CD4-positive, alpha-beta memory T cell (primary cell): ENCODE measurements around the gene ANKRD30A. TPM values are rescaled to one million over a fixed set of nuclear protein-coding genes. Genes with fewer than 3 reads are reported as not detected.
"Not testable (repeated sequence)": the region's sequence is repeated elsewhere in the genome, so short reads cannot be mapped to it uniquely, and the experiment has no call there.

Experiments
- CTCF ChIA-PET: fragments of 350-600 bp; sonication (Branson Sonifier 250); formaldehyde crosslinking; loops from one replicate; lab custom pipeline; 2021; ENCODE audit warnings: inconsistent platforms; ENCODE audit not compliant: partially characterized antibody; lab: Charles Lee
- POLR2A ChIA-PET: fragments of 350-600 bp; sonication (Branson Sonifier 250); formaldehyde crosslinking; loops from one replicate; lab custom pipeline; 2021; ENCODE audit not compliant: partially characterized antibody; lab: Charles Lee
- DNase-seq, 5 donors: peaks; one replicate each; pipeline versions ENCODE4 v3.0.0 to v3.0.0-alpha.2; 2020 to 2022; ENCODE audit warnings: mixed read lengths in 1 of 5
- H3K27ac ChIP-seq: one replicate; pipeline ENCODE4 v1.7.0; 2013; ENCODE audit warnings: low read depth, low read length
- H3K27me3 ChIP-seq: 2 replicates; pipeline ENCODE4 v1.7.0; 2013; ENCODE audit warnings: mild to moderate bottlenecking, low read length, moderate library complexity; ENCODE audit not compliant: insufficient read depth
- H3K36me3 ChIP-seq: 2 replicates; pipeline ENCODE4 v1.7.0; 2013; ENCODE audit warnings: mild to moderate bottlenecking, low read length, moderate library complexity; ENCODE audit not compliant: insufficient read depth
- H3K4me1 ChIP-seq: 2 replicates; pipeline ENCODE4 v1.7.0; 2013; ENCODE audit warnings: mild to moderate bottlenecking, low read length, moderate library complexity; ENCODE audit not compliant: insufficient read depth
- H3K4me3 ChIP-seq, 2 donors: one replicate each; pipeline ENCODE4 v1.7.0; 2013; ENCODE audit warnings: low read length in 2 of 2, mild to moderate bottlenecking in 1 of 2
- H3K9me3 ChIP-seq, 2 donors: one replicate each; pipeline ENCODE4 v1.7.0; 2013; ENCODE audit warnings: low read length in 2 of 2, control low read depth in 1 of 2; ENCODE audit not compliant: control insufficient read depth in 1 of 2
- H3K27ac Mint-ChIP-seq, 7 donors: one replicate each; pipeline ENCODE4 v1.8.0; 2020 to 2021; ENCODE audit warnings: mixed read lengths in 7 of 7, mild to moderate bottlenecking in 6 of 7, inconsistent platforms in 3 of 7, moderate library complexity in 3 of 7
- H3K27me3 Mint-ChIP-seq, 2 donors: one replicate each; pipeline ENCODE4 v1.8.0; 2020 to 2021; ENCODE audit warnings: mixed read lengths in 2 of 2
- H3K36me3 Mint-ChIP-seq, 2 donors: one replicate each; pipeline ENCODE4 v1.8.0; 2020 to 2021; ENCODE audit warnings: mixed read lengths in 2 of 2, inconsistent platforms in 1 of 2, mild to moderate bottlenecking in 1 of 2
- H3K4me1 Mint-ChIP-seq, 4 donors: one replicate each; pipeline ENCODE4 v1.8.0; 2020 to 2021; ENCODE audit warnings: mixed read lengths in 4 of 4, mild to moderate bottlenecking in 1 of 4
- H3K4me3 Mint-ChIP-seq, 8 donors: one replicate each; pipeline ENCODE4 v1.8.0; 2020 to 2021; ENCODE audit warnings: mixed read lengths in 8 of 8, mild to moderate bottlenecking in 7 of 8, moderate library complexity in 6 of 8, inconsistent platforms in 3 of 8
- H3K9me3 Mint-ChIP-seq, 8 donors: one replicate each; pipeline ENCODE4 v1.8.0; 2020 to 2021; ENCODE audit warnings: mixed read lengths in 8 of 8, mild to moderate bottlenecking in 5 of 8, inconsistent platforms in 3 of 8, moderate library complexity in 1 of 8
- intact Hi-C: fragments of 100-400 bp; cut with micrococcal nuclease; formaldehyde crosslinking; loops from one replicate; pipeline ENCODE4 v1.15.1; 2023
- polyA plus RNA-seq, 2 donors: library from polyadenylated mRNA; unstranded; fragments of 300-500 nt; fragmentation: Illumina TruSeq; gene quantifications; one replicate each; pipeline ENCODE4 v1.2.3, GENCODE V29; 2021
- total RNA-seq, 2 experiments: library from RNA; stranded (reverse); gene quantifications; one replicate each; pipeline ENCODE4 v1.2.3, GENCODE V29; 2021

The ANKRD30A gene, protein sequence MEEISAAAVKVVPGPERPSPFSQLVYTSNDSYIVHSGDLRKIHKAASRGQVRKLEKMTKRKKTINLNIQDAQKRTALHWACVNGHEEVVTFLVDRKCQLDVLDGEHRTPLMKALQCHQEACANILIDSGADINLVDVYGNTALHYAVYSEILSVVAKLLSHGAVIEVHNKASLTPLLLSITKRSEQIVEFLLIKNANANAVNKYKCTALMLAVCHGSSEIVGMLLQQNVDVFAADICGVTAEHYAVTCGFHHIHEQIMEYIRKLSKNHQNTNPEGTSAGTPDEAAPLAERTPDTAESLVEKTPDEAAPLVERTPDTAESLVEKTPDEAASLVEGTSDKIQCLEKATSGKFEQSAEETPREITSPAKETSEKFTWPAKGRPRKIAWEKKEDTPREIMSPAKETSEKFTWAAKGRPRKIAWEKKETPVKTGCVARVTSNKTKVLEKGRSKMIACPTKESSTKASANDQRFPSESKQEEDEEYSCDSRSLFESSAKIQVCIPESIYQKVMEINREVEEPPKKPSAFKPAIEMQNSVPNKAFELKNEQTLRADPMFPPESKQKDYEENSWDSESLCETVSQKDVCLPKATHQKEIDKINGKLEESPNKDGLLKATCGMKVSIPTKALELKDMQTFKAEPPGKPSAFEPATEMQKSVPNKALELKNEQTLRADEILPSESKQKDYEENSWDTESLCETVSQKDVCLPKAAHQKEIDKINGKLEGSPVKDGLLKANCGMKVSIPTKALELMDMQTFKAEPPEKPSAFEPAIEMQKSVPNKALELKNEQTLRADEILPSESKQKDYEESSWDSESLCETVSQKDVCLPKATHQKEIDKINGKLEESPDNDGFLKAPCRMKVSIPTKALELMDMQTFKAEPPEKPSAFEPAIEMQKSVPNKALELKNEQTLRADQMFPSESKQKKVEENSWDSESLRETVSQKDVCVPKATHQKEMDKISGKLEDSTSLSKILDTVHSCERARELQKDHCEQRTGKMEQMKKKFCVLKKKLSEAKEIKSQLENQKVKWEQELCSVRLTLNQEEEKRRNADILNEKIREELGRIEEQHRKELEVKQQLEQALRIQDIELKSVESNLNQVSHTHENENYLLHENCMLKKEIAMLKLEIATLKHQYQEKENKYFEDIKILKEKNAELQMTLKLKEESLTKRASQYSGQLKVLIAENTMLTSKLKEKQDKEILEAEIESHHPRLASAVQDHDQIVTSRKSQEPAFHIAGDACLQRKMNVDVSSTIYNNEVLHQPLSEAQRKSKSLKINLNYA (N-terminal part only)
- not detected for total RNA-seq
- not detected for polyA plus RNA-seq

DNA sequence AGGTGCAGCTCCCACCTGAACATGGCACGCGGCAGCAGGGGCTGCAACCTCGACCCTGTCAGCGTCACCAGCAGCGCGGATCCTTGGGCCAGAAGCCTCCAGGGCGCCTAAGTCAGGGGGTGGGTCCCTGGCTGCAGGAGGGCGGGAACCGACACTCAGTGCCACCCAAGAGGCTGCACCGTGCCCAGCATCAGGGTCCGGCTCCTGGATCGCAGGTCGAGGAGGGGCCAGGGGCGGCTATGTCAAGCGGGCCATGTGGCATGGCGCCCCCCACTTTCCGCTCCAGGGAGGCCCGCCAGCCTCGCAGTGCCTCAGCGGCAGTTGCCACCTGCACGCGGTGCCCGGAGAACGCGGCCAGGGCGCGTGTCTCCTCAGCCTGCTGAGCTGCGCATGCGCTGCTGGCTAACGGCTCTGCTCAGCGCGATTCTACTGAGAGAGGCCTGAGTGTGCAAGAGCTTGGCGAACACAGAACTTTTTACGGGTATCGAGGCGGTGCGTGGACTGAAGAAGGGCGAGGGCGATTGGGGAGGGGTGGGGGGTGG, at the start of gene ANKRD30A:
Gene ANKRD30A, plus strand, starts transcription at position 408 of the 542 bp plus-strand sequence. CDS start 190 bp downstream, outside the sequence.
- POLR2A ChIA-PET = no interaction called here
- Mint-ChIP-seq H3K27ac (no peak within 1 kb of the TSS), H3K4me1 (no peaks in the 10 kb centered on the region), H3K4me3 (no peak within 1 kb of the TSS), H3K9me3 (peaks cover 0 to 15% (median 6%) of the 10 kb centered on the region in 8 donors), H3K27me3 (no peaks in the 10 kb centered on the region), H3K36me3 (no peaks in the 10 kb centered on the region)
- Histone ChIP-seq H3K9me3 (no peaks in the 10 kb centered on the region), H3K27me3 (no peaks in the 10 kb centered on the region), H3K4me1 (no peaks in the 10 kb centered on the region), H3K36me3 (no peaks in the 10 kb centered on the region), H3K27ac (no peak within 1 kb of the TSS), H3K4me3 (no peak within 1 kb of the TSS)
- intact Hi-C loops = no loop called here
- no peak for DNase-seq
- CTCF ChIA-PET = no interaction called here

DNA sequence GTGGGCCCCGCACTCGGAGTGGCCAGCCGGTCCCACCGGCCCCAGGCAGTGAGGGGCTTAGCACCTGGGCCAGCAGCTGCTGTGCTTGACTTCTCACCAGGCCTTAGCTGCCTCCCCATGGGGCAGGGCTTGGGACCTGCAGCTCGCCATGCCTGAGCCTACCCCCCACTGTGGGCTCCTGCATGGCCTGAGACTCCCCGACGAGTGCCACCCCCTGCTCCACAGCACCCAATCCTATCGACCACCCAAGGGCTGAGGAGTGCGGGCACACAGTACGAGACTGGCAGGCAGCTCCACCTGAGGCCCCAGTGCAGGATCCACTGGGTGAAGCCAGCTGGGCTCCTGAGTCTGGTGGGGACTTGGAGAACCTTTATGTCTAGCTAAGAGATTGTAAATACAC, 49.3 kb upstream of the ANKRD30A start:
- H3K27me3 Mint-ChIP-seq, CTCF ChIA-PET, DNase-seq, H3K27me3 ChIP-seq, H3K4me3 Mint-ChIP-seq, H3K9me3 ChIP-seq, POLR2A ChIA-PET, H3K4me3 ChIP-seq, H3K36me3 ChIP-seq, H3K4me1 Mint-ChIP-seq, H3K27ac Mint-ChIP-seq, H3K36me3 Mint-ChIP-seq, H3K4me1 ChIP-seq, intact Hi-C loops, H3K27ac ChIP-seq: not testable (repeated sequence)
- peaks cover 0 to 14% (median 7%) of the 10 kb centered on the region in 8 donors for H3K9me3 Mint-ChIP-seq

DNA sequence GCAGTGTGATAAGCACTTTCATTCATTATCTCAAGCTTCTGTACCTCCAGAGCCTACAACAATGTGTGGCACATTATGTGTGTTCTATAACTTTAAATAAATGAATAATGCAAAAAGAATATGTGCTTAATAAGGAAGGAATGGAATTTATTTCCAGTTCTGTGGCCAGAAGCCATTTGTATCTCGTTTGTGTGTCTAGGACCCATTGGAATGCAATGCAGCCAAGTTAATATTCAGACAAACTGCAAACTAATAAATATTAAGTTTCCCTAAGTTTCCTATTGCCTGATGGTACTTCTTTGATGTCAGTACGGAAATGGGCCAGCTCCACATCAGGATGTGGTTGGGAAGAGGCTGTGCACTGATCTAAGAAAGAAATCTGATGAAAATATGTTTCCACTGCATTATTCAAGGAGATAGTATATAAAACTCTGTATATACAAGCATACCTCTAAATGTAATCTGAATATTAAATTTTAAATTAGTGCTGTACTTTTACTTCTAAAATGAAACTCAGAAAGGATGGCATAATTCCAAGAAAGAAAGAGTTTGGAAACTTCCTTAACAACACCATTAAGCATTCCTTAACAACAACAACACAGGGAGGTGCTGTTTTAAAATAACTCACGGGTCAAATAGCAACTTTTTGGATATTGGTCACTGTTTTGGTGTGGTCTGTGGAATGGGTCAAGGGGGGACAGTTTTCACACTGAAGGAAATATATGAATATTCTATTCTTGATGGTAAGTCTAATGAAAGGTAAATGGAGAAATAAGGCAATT, 29.4 kb upstream of the ANKRD30A start:
- Mint-ChIP-seq H3K9me3 (peaks cover 5 to 25% (median 15%) of the 10 kb centered on the region in 8 donors), H3K4me1 (no peaks in the 10 kb centered on the region), H3K4me3 (no peak overlapping the region), H3K27me3 (no peaks in the 10 kb centered on the region), H3K27ac (no peak overlapping the region), H3K36me3 (no peaks in the 10 kb centered on the region)
- intact Hi-C loops = no loop called here
- no peak for DNase-seq
- Histone ChIP-seq H3K27ac (no peak overlapping the region), H3K27me3 (no peaks in the 10 kb centered on the region), H3K4me3 (no peak overlapping the region), H3K4me1 (no peaks in the 10 kb centered on the region), H3K36me3 (no peaks in the 10 kb centered on the region), H3K9me3 (no peaks in the 10 kb centered on the region)
- ChIA-PET POLR2A (no interaction called here), CTCF (no interaction called here)

DNA sequence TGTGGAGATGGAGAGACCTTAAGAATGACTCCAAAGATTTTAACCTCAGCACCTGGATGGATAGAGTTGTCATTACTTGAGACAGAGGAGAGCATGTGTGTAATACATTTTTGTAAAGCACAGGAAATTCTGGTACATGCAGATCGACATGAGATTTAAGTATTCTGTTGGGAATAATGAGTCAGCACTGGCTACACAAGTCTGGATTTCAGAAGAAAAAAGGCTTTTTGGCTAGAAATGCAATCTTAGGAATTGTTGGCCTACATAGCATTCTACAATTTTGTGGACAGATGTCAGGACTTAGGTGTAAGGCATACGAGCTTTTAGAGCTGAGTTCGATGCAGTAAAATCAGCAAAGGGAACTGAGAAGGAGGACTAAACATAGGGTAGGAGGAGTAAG, 24.1 kb upstream of the ANKRD30A start:
- no peak overlapping the region for H3K4me3 ChIP-seq
- intact Hi-C loops = no loop called here
- ChIA-PET POLR2A (no interaction called here), CTCF (no interaction called here)
- H3K36me3 ChIP-seq = no peaks in the 10 kb centered on the region
- Mint-ChIP-seq H3K27me3 (no peaks in the 10 kb centered on the region), H3K27ac (no peak overlapping the region), H3K4me1 (no peaks in the 10 kb centered on the region), H3K9me3 (peaks cover 2 to 20% (median 8%) of the 10 kb centered on the region in 8 donors), H3K36me3 (no peaks in the 10 kb centered on the region), H3K4me3 (no peak overlapping the region)
- H3K27ac ChIP-seq = no peak overlapping the region
- no peaks in the 10 kb centered on the region for H3K9me3 ChIP-seq
- no peak for DNase-seq
- no peaks in the 10 kb centered on the region for H3K27me3 ChIP-seq
- H3K4me1 ChIP-seq = no peaks in the 10 kb centered on the region

DNA sequence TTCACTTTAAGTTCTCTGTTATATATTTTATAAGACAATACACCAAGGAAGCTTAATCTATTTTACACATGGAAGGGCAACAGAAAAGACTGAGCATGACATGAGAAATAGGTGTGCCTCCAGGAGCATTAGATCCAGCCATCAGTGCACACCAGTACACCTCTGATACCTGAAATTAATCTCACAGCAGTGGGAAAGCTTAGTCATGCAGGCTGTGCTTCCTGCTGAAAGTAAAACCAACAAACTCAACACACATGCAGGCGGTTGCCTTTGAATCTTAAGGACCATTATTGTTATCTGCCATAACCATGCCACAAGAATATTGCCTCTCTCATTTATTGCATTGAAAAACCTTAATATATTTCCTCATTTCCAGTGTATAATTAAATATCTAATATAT, 16.4 kb upstream of the ANKRD30A start:
- Mint-ChIP-seq H3K4me3 (no peak overlapping the region), H3K4me1 (no peaks in the 10 kb centered on the region), H3K36me3 (no peaks in the 10 kb centered on the region), H3K9me3 (peaks cover 0 to 20% (median 8%) of the 10 kb centered on the region in 8 donors), H3K27ac (no peak overlapping the region), H3K27me3 (no peaks in the 10 kb centered on the region)
- no peak for DNase-seq
- H3K36me3 ChIP-seq = no peaks in the 10 kb centered on the region
- CTCF ChIA-PET = interaction anchor here (0.6 kb wide), 1 partner anchor 1063 kb away, joined by 3 read pairs; no protein-coding TSS in a partner anchor
- H3K9me3 ChIP-seq = no peaks in the 10 kb centered on the region
- no peak overlapping the region for H3K4me3 ChIP-seq
- no peak overlapping the region for H3K27ac ChIP-seq
- H3K4me1 ChIP-seq = no peaks in the 10 kb centered on the region
- no peaks in the 10 kb centered on the region for H3K27me3 ChIP-seq
- POLR2A ChIA-PET = no interaction called here
- intact Hi-C loops = no loop called here

DNA sequence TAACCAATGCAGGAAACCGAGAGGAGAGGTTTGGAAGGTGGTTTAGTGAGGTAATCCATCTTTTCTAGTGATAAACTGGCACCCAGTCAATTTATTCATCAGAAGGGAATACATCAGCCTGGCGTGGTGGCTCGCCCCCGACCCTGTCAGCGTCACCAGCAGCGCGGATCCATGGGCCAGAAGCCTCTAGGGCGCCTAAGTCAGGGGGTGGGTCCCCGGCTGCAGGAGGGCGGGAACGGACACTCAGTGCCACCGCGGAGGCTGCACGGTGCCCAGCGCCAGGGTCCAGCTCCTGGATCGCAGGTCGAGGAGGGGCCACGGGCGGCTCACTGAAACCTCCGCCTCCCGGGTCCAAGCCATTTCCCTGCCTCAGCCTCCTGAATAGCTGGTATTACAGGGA, 866 bp upstream of the ANKRD30A start:
- Histone ChIP-seq H3K4me1 (no peaks in the 10 kb centered on the region), H3K27me3 (no peaks in the 10 kb centered on the region), H3K36me3 (no peaks in the 10 kb centered on the region), H3K4me3 (no peak overlapping the region), H3K27ac (no peak overlapping the region), H3K9me3 (no peaks in the 10 kb centered on the region)
- Mint-ChIP-seq H3K27me3 (no peaks in the 10 kb centered on the region), H3K4me3 (no peak overlapping the region), H3K27ac (no peak overlapping the region), H3K36me3 (no peaks in the 10 kb centered on the region), H3K9me3 (peaks cover 0 to 16% (median 6%) of the 10 kb centered on the region in 8 donors), H3K4me1 (no peaks in the 10 kb centered on the region)
- ChIA-PET CTCF (no interaction called here), POLR2A (no interaction called here)
- no peak for DNase-seq
- intact Hi-C loops = no loop called here
